Hepatic stellate cell (primary cell): ENCODE measurements around the gene SEMA7A.

ENCODE experiments used
- DNase-seq: peaks from one replicate; pipeline ENCODE4 v3.0.0; 2011; ENCODE audit warnings: low spot score

SEMA7A gene

GRCh38 chr15:74430510-74430951 lies 3.2 kb downstream of the SEMA7A start:
- DNase-seq: no peak

GRCh38 chr15:74429781-74430400 lies 3.9 kb downstream of the SEMA7A start:
- DNase-seq: no peak

GRCh38 chr15:74428970-74429780 lies 4.6 kb downstream of the SEMA7A start:
- DNase-seq: no peak

GRCh38 chr15:74428442-74428787 lies 5.3 kb downstream of the SEMA7A start:
- no peak for DNase-seq

GRCh38 chr15:74427607-74428441 lies 5.9 kb downstream of the SEMA7A start:
- no peak for DNase-seq

GRCh38 chr15:74426404-74427281 lies 7.1 kb downstream of the SEMA7A start:
- no peak for DNase-seq

GRCh38 chr15:74425630-74426029 lies 8.1 kb downstream of the SEMA7A start:
- no peak for DNase-seq

- no peak for DNase-seq
Measured at GRCh38 chr15:74424901-74425528, 8.7 kb downstream of the SEMA7A start.

- no peak for DNase-seq
Measured at GRCh38 chr15:74423431-74424257, 10.1 kb downstream of the SEMA7A start.

- peak; percentile 58 for DNase-seq
Measured at GRCh38 chr15:74422652-74423430, 10.9 kb downstream of the SEMA7A start.

- no peak for DNase-seq
Measured at GRCh38 chr15:74422265-74422651, 11.5 kb downstream of the SEMA7A start.

- no peak for DNase-seq
Measured at GRCh38 chr15:74421302-74422245, 12.2 kb downstream of the SEMA7A start.

- DNase-seq: peak; percentile 68
Measured at GRCh38 chr15:74420193-74420905, 13.4 kb downstream of the SEMA7A start.

- no peak for DNase-seq
Measured at GRCh38 chr15:74419432-74419831, 14.3 kb downstream of the SEMA7A start.

GRCh38 chr15:74418575-74419338 lies 15.0 kb downstream of the SEMA7A start:
- DNase-seq: no peak

GRCh38 chr15:74417670-74418069 lies 16.1 kb downstream of the SEMA7A start:
- no peak for DNase-seq

GRCh38 chr15:74417225-74417624 lies 16.5 kb downstream of the SEMA7A start:
- peak; percentile 87 for DNase-seq
